HEK293T (cell line): ENCODE results near the gene TTBK1.

Source experiments
- ARNT ChIP-seq: fragments of 450-650 bp; IDR thresholded peaks from 2 replicates; pipeline ENCODE4 v1.6.1; 2017; ENCODE audit warnings: mild to moderate bottlenecking
- BHLHE40 ChIP-seq: fragments of 450-650 bp; IDR thresholded peaks from 2 replicates; pipeline ENCODE4 v1.6.1; 2016; ENCODE audit warnings: mild to moderate bottlenecking, moderate library complexity, borderline replicate concordance
- CTBP1 ChIP-seq: fragments of 450-650 bp; IDR thresholded peaks from 2 replicates; pipeline ENCODE4 v1.6.1; 2016; ENCODE audit warnings: borderline replicate concordance
- ELF4 ChIP-seq: fragments of 450-650 bp; IDR thresholded peaks from 2 replicates; pipeline ENCODE4 v1.6.1; 2017; ENCODE audit warnings: antibody characterized with exemption
- FOXA1 ChIP-seq: fragments of 450-650 bp; IDR thresholded peaks from 2 replicates; pipeline ENCODE4 v1.6.1; 2016; ENCODE audit warnings: mild to moderate bottlenecking
- NFRKB ChIP-seq: fragments of 450-650 bp; IDR thresholded peaks from 2 replicates; pipeline ENCODE4 v1.6.1; 2016; ENCODE audit warnings: mild to moderate bottlenecking, moderate library complexity
- SP1 ChIP-seq: fragments of 450-650 bp; IDR thresholded peaks from 2 replicates; pipeline ENCODE4 v1.6.1; 2017
- SUZ12 ChIP-seq: fragments of 450-650 bp; IDR thresholded peaks from 2 replicates; pipeline ENCODE4 v1.6.1; 2016; ENCODE audit warnings: mild to moderate bottlenecking
- TARDBP ChIP-seq: fragments of 450-650 bp; IDR thresholded peaks from 2 replicates; pipeline ENCODE4 v1.6.1; 2016

DNA sequence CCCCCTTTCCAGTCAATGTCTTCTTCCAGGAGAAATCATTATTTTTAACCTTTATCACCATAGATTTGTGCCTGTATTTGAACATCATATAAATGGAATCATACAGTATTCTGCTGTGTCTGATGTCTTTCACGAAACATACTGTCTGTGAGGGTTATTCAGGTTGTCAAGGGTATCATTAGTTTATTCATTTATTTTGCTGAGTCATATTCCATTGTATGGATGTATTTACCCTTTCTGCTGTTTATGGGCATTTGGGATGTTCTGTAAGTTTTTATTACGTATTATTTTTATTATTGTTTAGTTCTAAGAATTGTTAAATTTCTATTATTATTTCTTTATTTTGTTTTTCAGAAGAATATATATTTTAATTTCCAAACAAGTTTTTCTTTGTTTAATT, 36.0 kb upstream of the TTBK1 start:
- TF ChIP-seq SP1 (no peak), TARDBP (no peak), CTBP1 (no peak), FOXA1 (no peak), BHLHE40 (no peak), ELF4 (no peak), ARNT (no peak), NFRKB (no peak), SUZ12 (no peak)
